GF-D8 (cell line): ENCODE measurements around the gene ALDH2.
"Not testable (repeated sequence)": the region's sequence is repeated elsewhere in the genome, so short reads cannot be mapped to it uniquely, and the experiment has no call there.

Experiments used
- DNase-seq: peaks from one replicate; lab custom pipeline; 2025; lab: John Stamatoyannopoulos, UW

The ALDH2 gene

DNA sequence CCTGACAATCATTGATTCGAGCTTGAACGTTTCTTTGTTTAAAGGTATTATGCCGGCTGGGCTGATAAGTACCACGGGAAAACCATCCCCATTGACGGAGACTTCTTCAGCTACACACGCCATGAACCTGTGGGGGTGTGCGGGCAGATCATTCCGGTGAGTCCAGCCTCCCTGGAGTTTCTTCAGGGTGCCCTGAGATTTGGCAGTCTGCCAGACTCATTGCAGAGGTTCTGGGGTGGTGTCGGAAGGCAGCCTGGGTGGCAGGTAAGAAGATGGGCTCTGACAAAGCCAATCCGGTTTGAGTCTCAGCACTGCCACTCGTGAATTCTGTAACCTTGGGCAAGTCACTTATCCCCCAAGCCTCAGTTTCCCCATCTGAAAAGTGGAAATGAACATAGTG is 23.0 kb downstream of the ALDH2 start:
- no peak for DNase-seq

DNA sequence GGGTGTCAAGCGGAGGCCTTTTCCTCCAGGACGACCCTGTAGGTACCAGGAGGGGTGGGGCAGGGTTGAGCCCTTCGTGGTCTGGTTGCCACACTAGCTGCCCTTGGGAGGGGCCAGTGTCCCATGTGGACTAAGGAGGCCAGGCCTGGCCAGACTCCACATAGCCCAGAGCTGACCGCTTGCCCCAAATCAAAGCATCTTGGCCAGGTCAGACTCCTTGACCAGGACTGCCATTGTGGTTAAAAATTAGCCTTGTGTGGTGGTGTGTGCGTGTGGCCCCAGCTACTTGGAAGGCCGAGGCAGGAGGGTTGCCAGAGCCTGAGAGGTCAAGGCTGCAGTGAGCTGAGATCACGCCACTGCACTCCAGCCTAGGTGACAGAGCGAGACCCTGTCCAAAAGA is 24.8 kb downstream of the ALDH2 start:
- DNase-seq, result no peak

- DNase-seq, result no peak
Observed at GRCh38 chr12:111792155-111792855, 25.6 kb downstream of the ALDH2 start.

GRCh38 chr12:111792856-111793235 is 26.1 kb downstream of the ALDH2 start:
- no peak for DNase-seq

- DNase-seq, result no peak
Observed at GRCh38 chr12:111798182-111798581, 31.4 kb downstream of the ALDH2 start.

DNA sequence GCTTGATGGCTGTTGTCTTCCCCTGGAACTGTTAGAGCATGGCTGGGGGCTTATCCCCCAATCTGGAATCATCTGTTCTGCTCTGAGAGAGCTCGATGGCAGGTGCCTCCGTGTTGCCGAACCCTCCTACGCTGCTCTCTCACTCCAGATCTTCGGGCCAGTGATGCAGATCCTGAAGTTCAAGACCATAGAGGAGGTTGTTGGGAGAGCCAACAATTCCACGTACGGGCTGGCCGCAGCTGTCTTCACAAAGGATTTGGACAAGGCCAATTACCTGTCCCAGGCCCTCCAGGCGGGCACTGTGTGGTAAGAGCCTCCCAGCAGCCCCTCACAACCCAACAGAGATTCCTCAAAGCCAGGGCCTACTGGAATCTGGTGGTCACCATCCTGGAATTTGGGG is 33.0 kb downstream of the ALDH2 start:
- DNase-seq, result no peak

- no peak for DNase-seq
Observed at GRCh38 chr12:111803038-111803626, 36.4 kb downstream of the ALDH2 start.

DNA sequence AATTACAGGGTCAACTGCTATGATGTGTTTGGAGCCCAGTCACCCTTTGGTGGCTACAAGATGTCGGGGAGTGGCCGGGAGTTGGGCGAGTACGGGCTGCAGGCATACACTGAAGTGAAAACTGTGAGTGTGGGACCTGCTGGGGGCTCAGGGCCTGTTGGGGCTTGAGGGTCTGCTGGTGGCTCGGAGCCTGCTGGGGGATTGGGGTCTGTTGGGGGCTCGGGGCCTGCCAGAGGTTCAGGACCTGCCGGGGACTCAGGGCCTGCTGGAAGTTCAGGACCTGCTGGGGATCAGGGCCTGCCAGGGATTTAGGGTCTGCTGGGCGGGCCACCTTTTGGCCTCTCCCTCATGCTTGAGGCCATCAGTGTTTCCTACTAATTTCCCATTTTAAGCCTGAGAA is 37.1 kb downstream of the ALDH2 start:
- DNase-seq, result no peak

DNA sequence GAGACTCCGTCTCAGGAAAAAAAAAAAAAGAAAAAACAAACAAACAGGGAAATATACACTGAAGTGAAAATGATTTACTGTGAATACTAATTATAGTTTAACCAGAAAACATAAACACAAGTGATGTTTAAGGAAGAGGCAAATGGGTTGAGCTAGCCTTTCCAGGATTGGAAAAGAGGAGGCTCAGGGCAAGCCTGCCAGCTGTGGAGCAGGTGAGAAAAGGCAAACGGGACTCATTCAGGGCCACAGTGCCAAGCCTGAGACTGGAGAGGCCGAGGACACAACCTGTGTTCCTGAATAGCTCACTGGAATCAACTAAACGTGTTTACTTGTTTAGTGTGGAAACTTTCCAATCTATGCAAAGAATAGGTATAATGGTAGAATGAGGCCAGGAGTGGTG is 39.6 kb downstream of the ALDH2 start:
- DNase-seq, result no peak

DNA sequence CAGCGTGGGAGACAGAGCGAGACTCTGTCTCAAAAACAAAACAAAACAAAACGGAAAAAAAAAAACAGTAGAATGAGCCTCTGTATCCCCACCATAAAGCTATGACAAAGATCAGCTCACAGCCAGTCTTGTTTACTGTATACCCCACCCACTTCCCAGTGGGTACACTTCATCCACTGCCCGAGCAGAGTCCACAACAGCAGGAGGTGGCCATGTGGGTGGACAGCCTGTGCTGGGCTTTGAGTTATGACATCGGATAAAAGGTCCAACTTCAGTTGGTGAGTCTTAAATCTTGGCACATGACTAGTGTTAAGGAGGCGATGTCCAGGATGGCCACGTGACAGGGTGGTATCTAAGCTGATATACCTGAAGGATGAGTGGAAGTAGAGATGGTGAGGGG is 40.5 kb downstream of the ALDH2 start:
- DNase-seq, result no peak

GRCh38 chr12:111812881-111813741 is 46.4 kb downstream of the ALDH2 start:
- DNase-seq, result peak; percentile 55

DNA sequence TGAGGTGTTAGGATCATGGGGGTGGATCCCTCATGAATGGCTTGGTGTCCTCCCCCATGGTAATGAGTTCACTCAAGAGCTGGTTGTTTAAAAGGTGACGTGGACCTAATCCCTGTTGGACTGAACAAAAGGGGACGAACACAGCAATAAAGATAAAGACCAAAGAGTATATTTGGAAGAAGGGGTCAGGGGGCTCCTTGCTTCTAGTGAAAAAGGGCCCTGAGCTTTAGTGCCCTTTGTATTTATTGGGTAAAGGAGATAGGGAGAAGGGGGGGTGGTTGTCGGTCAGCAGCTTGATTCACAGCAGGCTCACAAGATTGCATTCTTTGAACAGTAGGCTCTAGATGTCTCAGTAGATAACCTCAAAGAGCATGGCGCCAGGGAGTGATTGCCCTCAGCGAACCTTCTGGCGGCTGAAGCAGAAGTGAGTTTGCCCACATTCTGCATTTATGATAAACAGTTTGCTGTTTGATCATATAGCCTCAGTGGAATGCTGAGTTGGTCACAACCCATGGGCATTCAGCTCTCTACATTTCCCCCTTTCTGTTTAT is 49.4 kb downstream of the ALDH2 start:
- DNase-seq, result no peak

GRCh38 chr12:111816898-111817297 is 50.2 kb downstream of the ALDH2 start:
- DNase-seq, result not testable (repeated sequence)

- DNase-seq, result no peak
Observed at GRCh38 chr12:111818340-111818739, 51.6 kb downstream of the ALDH2 start.

- DNase-seq, result no peak
Observed at GRCh38 chr12:111819191-111820158, 52.7 kb downstream of the ALDH2 start.

- not testable (repeated sequence) for DNase-seq
Observed at GRCh38 chr12:111820828-111821227, 54.1 kb downstream of the ALDH2 start.

GRCh38 chr12:111822886-111823285 is 56.2 kb downstream of the ALDH2 start:
- DNase-seq, result peak; percentile 9

DNA sequence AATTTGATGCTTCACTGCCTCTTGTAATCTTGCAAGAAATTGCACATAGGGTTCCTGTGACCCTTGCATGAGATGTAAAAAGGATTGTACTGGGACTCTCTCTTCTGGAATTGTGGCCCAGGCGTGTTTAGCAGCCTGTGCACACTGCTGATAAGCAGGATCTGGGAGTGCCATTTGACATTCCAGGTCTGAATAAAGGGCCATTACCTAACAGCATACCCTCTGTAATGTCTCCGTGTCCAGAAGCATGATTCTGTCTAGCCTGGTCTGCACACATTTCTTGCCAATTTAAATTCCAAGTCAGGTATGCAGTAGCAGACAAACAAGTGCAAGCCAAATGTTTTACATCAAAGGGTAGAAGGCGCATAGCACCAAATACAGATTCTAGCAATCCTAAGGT is 57.2 kb downstream of the ALDH2 start:
- DNase-seq, result no peak

GRCh38 chr12:111824312-111824711 is 57.6 kb downstream of the ALDH2 start:
- not testable (repeated sequence) for DNase-seq

DNA sequence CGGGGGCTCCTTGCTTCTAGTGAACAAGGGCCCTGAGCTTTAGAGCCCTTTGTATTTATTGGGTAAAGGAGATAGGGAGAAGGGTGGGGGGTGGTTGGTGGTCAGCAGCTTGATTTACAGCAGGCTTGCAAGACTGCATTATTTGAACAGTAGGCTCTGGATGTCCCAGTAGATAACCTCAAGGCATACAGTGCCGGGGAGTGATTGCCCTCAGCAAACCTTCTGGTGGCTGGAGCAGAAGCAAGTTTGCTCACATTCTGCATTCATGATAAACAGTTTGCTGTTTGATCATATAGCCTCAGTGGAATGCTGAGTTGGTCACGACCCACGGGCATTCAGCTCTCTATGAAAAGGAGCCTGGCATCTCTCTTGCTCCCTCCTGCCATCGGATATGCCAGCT is 58.8 kb downstream of the ALDH2 start:
- DNase-seq, result no peak

DNA sequence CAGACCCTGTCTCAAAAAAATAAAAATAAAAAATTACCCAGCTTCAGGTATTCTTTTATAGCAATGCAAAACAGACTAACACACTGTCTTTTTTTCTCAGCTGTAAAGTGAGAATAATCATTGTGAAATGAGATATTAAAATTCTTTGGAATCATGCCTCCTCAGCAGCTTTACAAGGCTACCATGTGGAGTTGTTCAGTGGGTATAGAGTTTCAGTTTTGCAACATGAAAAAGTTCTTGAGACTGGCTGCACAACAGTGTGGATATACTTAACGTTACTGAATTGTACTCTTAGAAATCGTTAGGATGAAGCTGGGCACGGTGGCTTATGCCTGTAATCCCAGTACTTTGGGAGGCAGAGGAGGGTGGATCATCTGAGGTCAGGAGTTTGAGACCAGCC is 59.6 kb downstream of the ALDH2 start:
- no peak for DNase-seq

GRCh38 chr12:111826992-111827391 is 60.3 kb downstream of the ALDH2 start:
- DNase-seq, result no peak
